Hepatocyte (in vitro differentiated cells): ENCODE measurements around the gene OR10G3.

Experiments
- CTCF ChIP-seq: fragments of 200-600 bp; sonication (generic); IDR thresholded peaks from 2 replicates; pipeline ENCODE4 v1.5.1; 2016; ENCODE audit warnings: antibody characterized with exemption, mild to moderate bottlenecking; ENCODE audit not compliant: poor library complexity
- EZH2 ChIP-seq: fragments of 200-600 bp; sonication (generic); IDR thresholded peaks from 2 replicates; pipeline ENCODE4 v1.6.1; 2016; ENCODE audit warnings: antibody characterized with exemption, mild to moderate bottlenecking, borderline replicate concordance

- no peak for TF ChIP-seq CTCF
- TF ChIP-seq EZH2: no peak
Observed at GRCh38 chr14:21524575-21525490, 55.0 kb downstream of the OR10G3 start.
